AG09309 (cell line): ENCODE measurements around the gene CACNA1H.

Source experiments
- DNase-seq: peaks from one replicate; pipeline ENCODE4 v3.0.0-alpha.2; 2010; ENCODE audit warnings: low read depth
- H3K4me3 ChIP-seq: 2 replicates; pipeline ENCODE4 v1.5.1; 2011; ENCODE audit warnings: mild to moderate bottlenecking, low read depth, low read length, moderate library complexity; ENCODE audit not compliant: control insufficient read depth
- CTCF ChIP-seq: IDR thresholded peaks from 2 replicates; pipeline ENCODE4 v1.5.1; 2011; ENCODE audit warnings: mild to moderate bottlenecking, low read depth, low read length, inconsistent platforms; ENCODE audit not compliant: insufficient read depth, control insufficient read depth; ENCODE audit errors: missing control alignments

The CACNA1H gene

GRCh38 chr16:1126044-1126443 is 26.9 kb upstream of the CACNA1H start:
- DNase-seq = no peak
- no peak overlapping the region for H3K4me3 ChIP-seq
- TF ChIP-seq CTCF = no peak

DNA sequence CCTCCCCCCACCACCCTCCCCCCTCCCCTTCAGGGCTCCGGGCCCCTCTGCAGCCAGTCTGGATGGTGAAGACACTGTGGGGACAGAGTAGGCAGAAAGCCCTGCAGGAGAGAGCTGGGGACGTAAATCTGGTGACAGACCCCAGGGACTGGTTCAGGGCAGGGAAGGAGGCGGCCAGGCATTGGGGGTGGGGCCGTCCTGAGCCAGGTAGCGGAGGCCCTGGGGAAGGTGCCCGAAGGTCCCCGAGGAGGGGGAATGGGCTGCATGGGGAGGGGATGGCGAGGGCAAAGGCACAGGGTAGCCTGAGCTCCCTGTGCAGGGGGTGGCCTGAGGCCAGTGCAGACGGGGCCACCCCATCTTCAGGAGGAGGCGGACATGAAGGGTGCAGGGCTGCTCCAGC is 26.3 kb upstream of the CACNA1H start:
- H3K4me3 ChIP-seq = no peak overlapping the region
- DNase-seq = no peak
- no peak for TF ChIP-seq CTCF

GRCh38 chr16:1127101-1127500 is 25.8 kb upstream of the CACNA1H start:
- no peak for TF ChIP-seq CTCF
- H3K4me3 ChIP-seq = no peak overlapping the region
- no peak for DNase-seq

GRCh38 chr16:1127971-1128715 is 24.8 kb upstream of the CACNA1H start:
- no peak for TF ChIP-seq CTCF
- DNase-seq = no peak
- no peak overlapping the region for H3K4me3 ChIP-seq

DNA sequence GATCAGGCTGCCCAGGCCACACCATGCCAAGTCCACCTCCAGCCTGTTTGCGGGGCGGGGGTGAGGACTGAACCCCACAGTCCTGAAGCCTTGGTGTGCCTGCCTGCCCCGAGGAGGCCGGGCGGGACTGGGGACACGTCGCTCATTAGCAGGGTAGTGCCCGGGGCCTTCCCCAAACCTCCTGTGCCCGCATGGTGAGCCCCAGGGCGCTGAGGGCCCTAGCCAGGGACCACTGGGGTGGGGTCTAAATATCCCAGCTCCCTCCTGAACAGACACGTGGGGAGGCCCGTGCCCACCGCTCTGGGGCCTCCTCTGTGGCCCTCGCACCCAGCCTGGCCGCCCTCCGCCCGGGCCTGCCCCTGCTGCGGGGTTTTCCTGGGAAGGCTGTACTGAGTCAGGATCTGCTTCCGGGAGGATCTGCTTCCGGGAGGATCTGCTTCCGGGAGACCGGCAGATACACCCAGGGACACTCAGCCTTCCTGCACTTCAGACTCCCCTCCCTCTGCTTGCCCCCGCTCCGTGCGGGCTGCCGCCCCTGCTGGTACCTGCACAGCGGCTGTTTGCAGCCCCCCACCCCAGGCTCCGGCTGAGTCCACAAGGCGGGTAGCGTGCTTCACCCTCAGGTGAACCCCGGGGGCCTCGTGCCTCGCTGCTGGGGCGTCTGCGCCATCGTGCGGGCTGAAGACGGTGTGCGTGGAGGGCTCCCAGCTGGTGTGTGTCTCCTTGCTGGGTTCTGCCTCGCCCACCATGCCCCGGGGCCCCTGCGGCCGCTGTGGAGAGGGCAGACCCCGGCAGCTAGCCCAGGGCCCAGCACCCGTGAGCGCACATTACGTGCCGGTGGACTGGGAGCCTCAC is 23.6 kb upstream of the CACNA1H start:
- TF ChIP-seq CTCF = no peak
- DNase-seq = no peak
- H3K4me3 ChIP-seq = no peak overlapping the region

- H3K4me3 ChIP-seq = no peak overlapping the region
- TF ChIP-seq CTCF = no peak
- no peak for DNase-seq
Observed at GRCh38 chr16:1130382-1130781, 22.5 kb upstream of the CACNA1H start.
